Heart left ventricle (tissue), 13 donors: ENCODE results near the gene KIF2A.

Source experiments
- CTCF ChIP-seq, 12 donors: fragments of 200-600 bp; sonication (generic) in 4 of 12; IDR thresholded peaks; one replicate each; pipeline versions ENCODE4 v1.5.0 to v1.8.0; 2018 to 2022; ENCODE audit warnings: antibody characterized with exemption in 12 of 12, mild to moderate bottlenecking in 5 of 12
- POLR2A ChIP-seq, 2 donors: fragments of 450-650 bp; IDR thresholded peaks; one replicate each; pipeline ENCODE4 v1.6.1; 2017; ENCODE audit warnings: antibody characterized with exemption in 2 of 2, mild to moderate bottlenecking in 2 of 2, moderate library complexity in 2 of 2
- donor health status: ischemic (EF 13 %, LVEDD 7.1; RV severe dilation, severe dysfunction).
- donor health status: DM: no; HTN: yes; CAD: no.
- donor health status: DM: no; HTN: no; CAD: no.
- donor health status: ischemic (EF 25% LVEDD 6.9; RV normal size, moderate dysfunction).
- donor health status: ischemic (EF 25% LVEDD 5.7; RV mildly dilated, moderate dysfunction).
- donor health status: ischemic (EF 35%, LVEDD 5.7; RV mildly dilated, moderate dysfunction).
- donor health status: nonischemic (EF 11% LVEDD 7.7; RV severe dilation, severe dysfunction).
- donor health status: DM: yes; HTN: yes; CAD: no.
- donor health status: PGD.
- donor health status: ischemic (EF 29% LVEDD 5.4; RV normal size, mild dysfunction).
- donor health status: nonischemic (EF 23%, LVEDD 6.1; RV moderate dilation, normal function).

- no peak for TF ChIP-seq POLR2A (IDR thresholded peaks at IDR 0.05)
- TF ChIP-seq CTCF (IDR thresholded peaks at IDR 0.05): no peak
These were observed 19.2 kb upstream of the KIF2A start for GRCh38 chr5:62286834-62287233.
